Activated naive CD4-positive, alpha-beta T cell treated with anti-CD3 and anti-CD28 coated beads, Interleukin-2, amount 10 ng/mL, durations not matched to agents 7 days and 5 days (primary cell): ENCODE results near the gene TNS1.
"Not testable (repeated sequence)": the region's sequence is repeated elsewhere in the genome, so short reads cannot be mapped to it uniquely, and the experiment has no call there.

Experiments used
- CTCF ChIA-PET: fragments of 350-600 bp; sonication (Branson Sonifier 250); formaldehyde crosslinking; loops from one replicate; lab custom pipeline; 2021; ENCODE audit warnings: antibody characterized with exemption; lab: Charles Lee
- DNase-seq: peaks from one replicate; pipeline ENCODE4 v3.0.0-alpha.2; 2020
- H3K27ac Mint-ChIP-seq: one replicate; pipeline ENCODE4 v1.8.0; 2021; ENCODE audit warnings: mild to moderate bottlenecking, moderate library complexity, mixed read lengths
- H3K27me3 Mint-ChIP-seq: one replicate; pipeline ENCODE4 v1.8.0; 2021; ENCODE audit warnings: mild to moderate bottlenecking, mixed read lengths
- H3K36me3 Mint-ChIP-seq: one replicate; pipeline ENCODE4 v1.8.0; 2021; ENCODE audit warnings: mixed read lengths
- H3K4me1 Mint-ChIP-seq: one replicate; pipeline ENCODE4 v1.8.0; 2021; ENCODE audit warnings: mixed read lengths
- H3K4me3 Mint-ChIP-seq: one replicate; pipeline ENCODE4 v1.8.0; 2021; ENCODE audit warnings: mild to moderate bottlenecking, moderate library complexity, mixed read lengths
- H3K9me3 Mint-ChIP-seq: one replicate; pipeline ENCODE4 v1.8.0; 2021; ENCODE audit warnings: mixed read lengths

Gene TNS1

DNA sequence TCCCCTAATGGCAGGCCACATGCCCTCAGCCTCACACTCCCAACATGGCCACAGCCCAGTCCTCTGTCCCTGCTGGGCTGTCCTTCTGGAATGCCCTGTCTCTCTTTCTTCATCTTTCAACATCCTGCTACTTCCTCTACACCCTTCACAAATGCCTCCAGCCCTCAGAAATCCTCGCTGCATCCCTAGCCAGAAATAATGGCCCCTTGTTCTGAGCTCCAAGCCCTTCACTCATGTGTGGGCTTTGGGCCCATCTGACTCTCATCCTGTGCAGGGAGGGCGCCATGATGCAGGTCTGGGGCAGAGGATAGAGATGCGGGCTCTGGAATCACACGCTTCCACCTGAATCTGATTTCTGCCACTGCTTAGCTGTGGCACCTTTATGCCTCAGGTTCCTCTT is 181.9 kb downstream of the TNS1 start:
- Mint-ChIP-seq H3K4me3 (no peak overlapping the region), H3K36me3 (no peaks in the 10 kb centered on the region), H3K9me3 (no peaks in the 10 kb centered on the region), H3K27ac (no peak overlapping the region), H3K4me1 (no peaks in the 10 kb centered on the region), H3K27me3 (peaks cover 9% of the 10 kb centered on the region)
- CTCF ChIA-PET, result no interaction called here
- no peak for DNase-seq

DNA sequence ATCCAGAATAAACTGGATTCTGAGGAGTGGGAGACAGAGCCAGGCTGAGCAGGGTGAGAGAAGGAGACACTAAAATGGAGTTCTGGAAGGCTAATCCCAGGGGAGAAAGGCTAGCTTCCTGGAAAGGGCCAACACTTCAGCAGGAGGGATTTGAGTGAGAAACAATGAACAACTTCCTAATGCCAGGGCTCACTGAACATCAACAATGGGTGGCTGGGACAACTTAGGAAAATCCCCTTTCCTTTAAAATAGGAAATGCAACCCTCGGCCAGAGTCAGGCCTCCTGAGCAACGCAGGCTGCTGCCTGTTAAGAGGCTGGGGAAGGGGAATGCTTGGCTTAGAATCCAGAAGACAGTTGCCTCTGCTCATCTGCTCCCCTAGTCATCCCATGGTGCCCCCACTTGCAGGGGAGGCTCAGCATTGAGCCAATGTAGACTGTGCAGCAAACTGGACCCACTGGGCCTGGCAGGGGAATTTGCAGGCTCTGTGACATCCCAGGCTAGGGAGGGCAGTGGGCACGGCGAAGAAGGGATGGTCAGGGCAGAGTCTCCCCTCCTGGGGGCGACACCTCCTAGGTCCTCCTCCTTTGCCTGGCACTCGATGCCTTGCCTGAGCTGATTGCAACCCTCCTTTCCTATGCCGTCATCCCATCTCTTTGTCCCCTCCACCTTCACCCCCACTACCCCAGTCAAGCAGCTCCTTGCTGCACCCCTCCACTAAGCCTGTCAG is 182.5 kb downstream of the TNS1 start:
- no peak for DNase-seq
- no peak overlapping the region for H3K4me3 Mint-ChIP-seq
- H3K9me3 Mint-ChIP-seq, result no peaks in the 10 kb centered on the region
- no peaks in the 10 kb centered on the region for H3K36me3 Mint-ChIP-seq
- H3K27me3 Mint-ChIP-seq, result peaks cover 12% of the 10 kb centered on the region
- H3K27ac Mint-ChIP-seq, result no peak overlapping the region
- no peaks in the 10 kb centered on the region for H3K4me1 Mint-ChIP-seq
- CTCF ChIA-PET, result no interaction called here

DNA sequence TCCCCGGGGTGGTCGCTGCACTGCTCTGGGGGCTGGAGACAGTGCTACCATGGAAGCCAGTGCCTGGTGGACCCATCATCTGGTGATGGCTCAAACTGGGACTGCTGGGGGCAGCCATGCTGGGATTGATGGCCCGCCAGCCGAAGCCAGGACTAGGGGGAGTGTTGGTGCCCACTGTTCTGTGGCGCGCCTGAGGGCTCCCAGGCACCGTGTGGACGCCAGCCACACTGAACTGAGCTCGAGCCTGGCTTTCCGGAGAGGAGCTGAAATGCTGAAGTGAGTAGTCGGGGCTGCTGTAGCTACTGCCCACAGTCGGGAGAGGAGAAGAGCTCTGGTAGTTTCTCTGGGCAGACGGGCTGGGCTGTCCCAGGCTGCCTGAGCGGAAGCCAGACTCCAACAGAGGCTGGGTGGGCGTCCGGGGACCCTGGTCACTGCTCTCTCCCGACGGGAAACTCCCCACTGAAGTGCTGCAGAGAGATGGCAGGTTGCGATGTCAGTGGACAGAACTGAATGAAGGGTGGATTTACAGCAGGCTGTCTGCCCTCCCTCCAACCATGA is 184.4 kb downstream of the TNS1 start:
- no peak for DNase-seq
- no peaks in the 10 kb centered on the region for H3K9me3 Mint-ChIP-seq
- no peak overlapping the region for H3K27ac Mint-ChIP-seq
- H3K27me3 Mint-ChIP-seq, result peaks cover 8% of the 10 kb centered on the region
- H3K4me1 Mint-ChIP-seq, result no peaks in the 10 kb centered on the region
- CTCF ChIA-PET, result no interaction called here
- no peaks in the 10 kb centered on the region for H3K36me3 Mint-ChIP-seq
- no peak overlapping the region for H3K4me3 Mint-ChIP-seq

DNA sequence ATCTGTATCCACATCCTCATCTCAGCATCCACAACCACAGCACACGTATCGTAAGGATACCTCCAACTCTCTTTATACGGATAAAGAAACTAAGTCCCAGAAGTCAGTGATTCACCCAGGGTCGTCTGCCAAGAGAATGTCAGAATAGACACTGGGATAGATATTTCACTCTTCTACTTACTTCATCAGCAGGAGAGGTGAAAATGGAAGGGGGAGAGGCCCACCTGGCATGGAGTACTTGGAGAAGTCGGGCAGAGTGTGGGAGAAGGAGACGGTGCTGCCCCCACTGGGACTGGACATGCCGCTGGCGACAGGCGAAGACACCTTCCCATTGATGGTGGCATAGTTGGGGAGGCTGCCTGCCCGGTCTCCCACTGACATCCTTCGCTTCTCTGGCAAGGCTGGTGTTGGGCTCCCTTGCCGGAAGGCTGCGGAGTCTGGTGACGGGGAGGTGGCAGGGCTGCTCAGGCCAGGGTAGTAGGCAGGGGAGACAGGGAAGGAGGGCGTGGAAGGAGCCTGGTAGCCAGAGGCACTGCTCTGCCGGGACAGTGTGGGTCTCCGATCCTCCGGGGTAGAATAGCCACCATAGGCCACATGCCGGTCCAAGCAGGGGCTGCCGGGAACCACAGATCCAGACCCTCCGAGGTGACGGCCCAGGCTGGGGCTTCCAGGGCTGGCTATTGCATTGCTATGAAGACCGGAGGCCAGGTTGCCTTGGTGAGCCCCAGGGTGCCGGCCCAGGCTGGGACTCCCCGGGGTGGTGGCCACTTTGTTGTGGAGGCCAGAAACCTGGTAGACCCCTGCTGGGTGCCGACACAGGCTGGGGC is 185.1 kb downstream of the TNS1 start:
- no peaks in the 10 kb centered on the region for H3K36me3 Mint-ChIP-seq
- CTCF ChIA-PET, result no interaction called here
- H3K9me3 Mint-ChIP-seq, result no peaks in the 10 kb centered on the region
- no peaks in the 10 kb centered on the region for H3K4me1 Mint-ChIP-seq
- DNase-seq, result no peak
- no peak overlapping the region for H3K27ac Mint-ChIP-seq
- peaks cover 8% of the 10 kb centered on the region for H3K27me3 Mint-ChIP-seq
- no peak overlapping the region for H3K4me3 Mint-ChIP-seq

DNA sequence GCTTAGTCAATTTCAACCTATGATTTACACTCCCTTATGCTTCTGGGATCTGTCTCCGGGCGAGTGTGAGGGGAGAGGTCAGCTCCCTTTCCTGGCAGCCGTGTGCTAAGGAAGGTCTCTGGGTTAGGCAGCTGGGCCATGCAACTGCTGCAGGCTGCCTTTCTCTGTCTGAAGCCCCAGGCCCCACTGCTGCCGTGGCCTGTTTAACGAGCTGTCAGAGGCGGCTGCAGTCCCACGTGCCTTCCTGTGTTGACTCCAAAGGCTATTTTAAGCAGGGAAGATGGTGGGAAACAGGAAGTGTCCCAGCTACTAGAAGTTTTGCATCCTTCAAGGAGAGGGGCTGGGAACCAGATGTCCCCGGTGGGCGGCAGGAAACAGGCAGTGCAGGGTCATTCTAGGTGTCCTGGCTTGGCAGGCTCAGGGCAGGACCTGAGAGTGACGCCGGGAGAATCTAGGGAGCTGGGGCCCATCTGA is 186.4 kb downstream of the TNS1 start:
- Mint-ChIP-seq H3K36me3 (no peaks in the 10 kb centered on the region), H3K4me3 (no peak overlapping the region), H3K9me3 (no peaks in the 10 kb centered on the region), H3K27me3 (peaks cover 14% of the 10 kb centered on the region), H3K27ac (no peak overlapping the region), H3K4me1 (no peaks in the 10 kb centered on the region)
- no peak for DNase-seq
- CTCF ChIA-PET, result no interaction called here

DNA sequence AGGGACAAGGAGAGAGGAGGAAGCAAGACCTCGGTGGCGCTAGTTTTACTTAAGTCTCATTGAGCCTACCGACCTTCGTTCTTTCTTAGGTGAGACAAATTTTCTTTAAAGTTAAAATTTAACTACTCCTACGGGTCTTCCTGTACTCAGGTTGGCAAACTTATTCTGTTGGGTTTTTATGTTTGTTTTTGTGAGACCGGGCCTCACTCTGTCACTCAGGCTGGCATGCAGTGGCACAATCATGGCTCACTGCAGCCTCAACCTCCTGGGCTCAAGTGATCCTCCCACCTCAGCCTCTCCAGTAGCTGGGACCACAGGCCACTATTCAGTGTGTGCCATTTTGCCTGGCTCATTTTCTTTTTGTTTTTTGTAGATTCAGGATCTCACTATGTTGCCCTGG is 189.0 kb downstream of the TNS1 start:
- Mint-ChIP-seq H3K9me3 (no peaks in the 10 kb centered on the region), H3K36me3 (no peaks in the 10 kb centered on the region), H3K4me3 (no peak overlapping the region), H3K4me1 (no peaks in the 10 kb centered on the region), H3K27me3 (peaks cover 14% of the 10 kb centered on the region), H3K27ac (no peak overlapping the region)
- DNase-seq, result no peak
- CTCF ChIA-PET, result no interaction called here

DNA sequence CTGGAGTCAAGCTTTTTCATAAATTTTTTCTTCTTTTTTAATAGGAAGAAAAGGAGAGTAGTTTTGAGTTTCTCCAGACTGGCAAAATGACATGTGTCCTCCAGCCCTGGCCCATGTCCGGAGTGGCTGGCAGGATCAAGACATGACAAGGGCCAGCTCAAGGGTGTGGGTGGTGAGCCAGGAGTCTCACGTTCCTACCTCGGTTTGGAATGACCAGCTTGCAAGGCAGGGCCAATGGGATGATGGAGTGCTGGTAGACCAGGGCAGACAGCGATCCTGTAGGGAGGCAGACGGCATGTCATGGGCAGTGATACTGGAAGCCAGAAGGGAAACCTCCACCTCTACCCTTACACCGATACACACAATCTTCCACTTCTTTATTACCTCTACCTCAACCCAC is 190.6 kb downstream of the TNS1 start:
- H3K27me3 Mint-ChIP-seq, result peaks cover 14% of the 10 kb centered on the region
- CTCF ChIA-PET, result interaction anchor here (0.6 to 1.6 kb wide), 3 partner anchors 75 to 1461 kb away, joined by 3 to 6 read pairs (median 3); no protein-coding TSS in a partner anchor
- H3K9me3 Mint-ChIP-seq, result no peaks in the 10 kb centered on the region
- no peak overlapping the region for H3K4me3 Mint-ChIP-seq
- DNase-seq, result no peak
- H3K27ac Mint-ChIP-seq, result no peak overlapping the region
- no peaks in the 10 kb centered on the region for H3K4me1 Mint-ChIP-seq
- H3K36me3 Mint-ChIP-seq, result no peaks in the 10 kb centered on the region

DNA sequence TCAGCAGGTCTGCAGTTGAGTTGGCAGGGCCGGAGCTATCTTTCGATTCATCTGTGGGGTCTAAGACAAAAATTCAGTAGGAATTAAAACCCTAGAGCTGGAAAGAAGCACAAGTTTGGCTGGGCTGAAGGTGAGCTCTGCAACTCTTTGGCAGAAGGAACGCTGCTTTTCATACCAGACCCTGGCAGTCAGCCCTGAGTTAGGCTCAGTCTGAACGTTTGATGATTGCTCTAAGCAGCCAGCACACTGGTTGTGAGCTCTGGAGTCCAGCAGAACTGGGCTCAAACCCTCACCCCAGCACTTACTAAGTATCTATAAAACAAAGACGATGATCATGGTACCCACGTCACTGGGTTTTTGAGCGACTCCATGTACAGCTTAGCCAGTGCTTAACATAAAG is 192.5 kb downstream of the TNS1 start:
- Mint-ChIP-seq H3K4me1 (no peaks in the 10 kb centered on the region), H3K27ac (no peak overlapping the region), H3K9me3 (peaks cover 4% of the 10 kb centered on the region), H3K27me3 (peaks cover 11% of the 10 kb centered on the region), H3K36me3 (no peaks in the 10 kb centered on the region), H3K4me3 (no peak overlapping the region)
- DNase-seq, result no peak
- CTCF ChIA-PET, result interaction anchor here (0.6 to 1.1 kb wide), 2 partner anchors 21 to 1648 kb away, joined by 3 to 4 read pairs; no protein-coding TSS in a partner anchor

DNA sequence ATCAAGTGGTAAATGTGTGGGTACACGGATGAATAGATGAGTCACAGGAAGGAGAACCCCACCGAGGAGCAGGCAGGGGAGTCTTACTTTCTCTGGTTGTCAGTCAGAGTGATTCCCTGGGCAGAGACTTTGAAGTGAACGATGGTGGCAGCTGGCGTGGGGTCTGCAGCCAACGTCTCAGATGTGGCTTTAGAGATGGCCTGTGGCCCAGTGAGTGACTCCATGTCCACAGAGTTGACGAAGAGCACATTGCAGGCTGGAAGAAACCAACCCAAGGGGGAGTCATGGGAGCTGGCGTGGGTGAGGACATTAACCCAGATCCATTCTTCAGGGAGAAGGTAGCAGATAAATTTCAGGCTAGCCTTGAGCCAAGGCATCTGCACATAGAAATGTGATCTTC is 193.1 kb downstream of the TNS1 start:
- Mint-ChIP-seq H3K4me3 (no peak overlapping the region), H3K27ac (no peak overlapping the region), H3K4me1 (no peaks in the 10 kb centered on the region), H3K9me3 (peaks cover 4% of the 10 kb centered on the region), H3K36me3 (no peaks in the 10 kb centered on the region), H3K27me3 (peaks cover 11% of the 10 kb centered on the region)
- CTCF ChIA-PET, result interaction anchor here (0.6 to 1.1 kb wide), 2 partner anchors 20 to 1648 kb away, joined by 3 to 4 read pairs; no protein-coding TSS in a partner anchor
- DNase-seq, result no peak

DNA sequence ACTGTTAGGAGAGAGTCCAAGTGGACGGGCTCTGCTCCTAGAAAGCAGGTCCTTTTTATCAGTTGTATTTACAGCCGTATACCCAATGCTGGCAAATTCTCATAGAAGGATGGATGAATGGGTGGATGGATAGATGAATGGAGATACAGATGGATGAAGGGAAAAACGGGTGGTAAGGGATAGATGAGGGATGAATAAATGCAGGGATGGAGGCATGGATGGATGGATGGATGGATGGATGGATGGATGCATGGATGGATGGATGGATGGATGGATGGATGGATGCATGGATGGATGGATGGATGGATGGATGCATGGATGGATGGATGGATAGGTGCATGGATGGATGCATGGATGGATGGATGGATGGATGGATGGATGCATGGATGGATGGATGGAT is 193.8 kb downstream of the TNS1 start:
- H3K27ac Mint-ChIP-seq, H3K36me3 Mint-ChIP-seq, H3K9me3 Mint-ChIP-seq, H3K4me3 Mint-ChIP-seq, H3K4me1 Mint-ChIP-seq, CTCF ChIA-PET, DNase-seq: not testable (repeated sequence)
- H3K27me3 Mint-ChIP-seq, result peaks cover 11% of the 10 kb centered on the region

DNA sequence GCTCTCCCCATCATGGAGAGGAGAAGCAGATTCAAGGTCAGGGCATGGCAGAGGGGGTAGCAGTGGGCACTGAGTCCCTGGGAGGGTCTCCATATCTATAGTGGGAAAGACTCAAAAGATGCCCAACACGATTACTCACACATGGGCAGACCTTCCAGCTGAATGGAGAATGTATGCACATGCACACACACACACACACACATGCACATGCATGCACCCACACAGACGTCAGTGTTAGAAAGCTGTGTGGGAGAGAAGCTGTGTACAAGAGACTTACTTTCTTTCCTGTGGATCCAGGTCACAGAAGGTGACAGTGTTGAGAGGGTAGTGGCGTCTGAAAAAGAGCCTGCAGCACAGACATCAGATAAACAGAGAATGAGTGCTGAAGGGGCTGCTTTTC is 194.5 kb downstream of the TNS1 start:
- H3K4me1 Mint-ChIP-seq, result no peaks in the 10 kb centered on the region
- H3K27me3 Mint-ChIP-seq, result peaks cover 11% of the 10 kb centered on the region
- CTCF ChIA-PET, result no interaction called here
- H3K27ac Mint-ChIP-seq, result no peak overlapping the region
- H3K4me3 Mint-ChIP-seq, result no peak overlapping the region
- no peak for DNase-seq
- no peaks in the 10 kb centered on the region for H3K36me3 Mint-ChIP-seq
- peaks cover 4% of the 10 kb centered on the region for H3K9me3 Mint-ChIP-seq

DNA sequence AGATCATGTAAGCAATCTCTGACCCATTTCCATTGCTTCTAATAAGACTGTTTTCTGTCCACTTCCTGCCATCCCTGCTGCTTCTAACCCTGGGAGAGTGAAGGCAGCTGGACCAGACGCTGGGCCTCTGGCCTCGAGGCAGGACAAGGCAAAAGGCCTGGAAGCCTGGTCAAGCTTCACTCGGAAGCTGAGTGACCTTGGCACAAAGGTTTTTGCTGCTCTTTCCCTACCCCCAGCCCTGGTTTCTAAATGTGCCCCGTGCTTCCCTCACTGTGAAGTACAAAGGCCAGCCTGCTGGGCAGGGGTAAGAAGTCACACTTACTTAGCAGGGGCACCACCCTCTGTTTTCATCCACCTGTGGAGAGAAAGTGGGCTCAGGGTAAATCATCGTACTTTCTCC is 195.0 kb downstream of the TNS1 start:
- Mint-ChIP-seq H3K4me3 (no peak overlapping the region), H3K27ac (no peak overlapping the region), H3K27me3 (peaks cover 11% of the 10 kb centered on the region), H3K4me1 (no peaks in the 10 kb centered on the region), H3K36me3 (no peaks in the 10 kb centered on the region), H3K9me3 (peaks cover 4% of the 10 kb centered on the region)
- CTCF ChIA-PET, result no interaction called here
- no peak for DNase-seq

DNA sequence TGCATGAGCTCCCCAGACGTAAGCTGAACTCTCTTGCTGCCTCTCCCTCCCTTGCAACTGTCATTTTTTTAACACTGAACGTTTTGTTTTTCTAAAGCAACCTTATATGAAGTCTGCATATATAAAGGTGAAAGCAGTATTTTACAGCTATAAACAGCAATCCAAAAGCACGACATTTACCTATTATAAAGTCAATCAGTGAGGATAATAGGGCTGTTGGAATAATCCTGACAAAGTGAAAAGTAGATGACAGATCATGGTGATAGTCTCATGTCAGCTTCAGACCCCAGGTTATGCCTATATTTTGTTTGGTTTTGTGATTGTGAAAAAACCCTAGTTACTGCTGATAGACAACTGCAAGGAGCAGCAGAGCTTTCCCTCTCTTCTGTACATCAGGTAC is 195.8 kb downstream of the TNS1 start:
- CTCF ChIA-PET, result no interaction called here
- DNase-seq, result no peak
- Mint-ChIP-seq H3K4me1 (no peaks in the 10 kb centered on the region), H3K27me3 (peaks cover 8% of the 10 kb centered on the region), H3K9me3 (peaks cover 4% of the 10 kb centered on the region), H3K4me3 (no peak overlapping the region), H3K27ac (no peak overlapping the region), H3K36me3 (no peaks in the 10 kb centered on the region)

DNA sequence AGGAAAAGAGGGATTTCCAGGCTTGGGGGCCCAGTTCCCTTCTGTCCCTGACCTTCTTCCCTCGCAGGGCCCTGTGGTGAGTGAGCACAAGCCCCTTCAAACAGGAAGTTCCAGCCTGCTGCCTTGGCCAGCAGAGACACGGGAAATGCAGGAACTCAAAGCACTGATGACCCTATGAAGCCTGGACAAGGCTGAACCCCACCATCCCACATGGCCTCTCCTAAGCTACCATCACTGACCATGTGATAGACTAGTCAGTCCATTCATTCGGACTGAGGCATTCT is 196.4 kb downstream of the TNS1 start:
- H3K36me3 Mint-ChIP-seq, result no peaks in the 10 kb centered on the region
- peaks cover 4% of the 10 kb centered on the region for H3K27me3 Mint-ChIP-seq
- H3K4me1 Mint-ChIP-seq, result no peaks in the 10 kb centered on the region
- CTCF ChIA-PET, result no interaction called here
- H3K9me3 Mint-ChIP-seq, result peaks cover 4% of the 10 kb centered on the region
- H3K4me3 Mint-ChIP-seq, result no peak overlapping the region
- DNase-seq, result no peak
- no peak overlapping the region for H3K27ac Mint-ChIP-seq
